ENCODE data around the gene MAP2.
"Not testable (repeated sequence)": the region's sequence is repeated elsewhere in the genome, so short reads cannot be mapped to it uniquely, and the experiment has no call there.

The MAP2 gene

DNA sequence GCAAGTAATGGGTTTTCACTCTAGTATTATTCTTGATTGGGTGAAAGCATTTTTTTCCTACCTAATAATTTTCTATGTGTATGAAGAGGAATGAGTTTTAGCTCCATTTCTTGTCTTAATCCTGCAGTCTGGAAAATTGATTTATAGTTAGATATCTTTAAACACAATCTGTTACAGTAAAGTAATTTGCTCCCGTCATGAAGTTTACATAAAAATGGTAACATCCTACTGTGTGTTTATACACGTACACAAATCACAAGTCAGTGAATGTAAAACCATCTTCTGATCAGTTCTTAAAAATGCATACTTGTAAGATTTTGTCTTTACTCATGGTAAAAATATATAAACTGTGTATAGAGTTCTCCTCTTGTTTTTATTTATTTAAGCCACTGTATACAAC is 51.1 kb downstream of the MAP2 start:
- no peak for TF ChIP-seq ZNF274 (IDR thresholded peaks at IDR 0.05; ENCODE audit: low read depth, low read length)
- no peak overlapping the region for H3K4me3 ChIP-seq (ENCODE audit: low read length)

GRCh38 chr2:209476367-209477208 is 52.7 kb downstream of the MAP2 start:
- TF ChIP-seq ZNF274 (IDR thresholded peaks at IDR 0.05; ENCODE audit: low read depth, low read length), result no peak
- no peak overlapping the region for H3K4me3 ChIP-seq (ENCODE audit: low read length)

DNA sequence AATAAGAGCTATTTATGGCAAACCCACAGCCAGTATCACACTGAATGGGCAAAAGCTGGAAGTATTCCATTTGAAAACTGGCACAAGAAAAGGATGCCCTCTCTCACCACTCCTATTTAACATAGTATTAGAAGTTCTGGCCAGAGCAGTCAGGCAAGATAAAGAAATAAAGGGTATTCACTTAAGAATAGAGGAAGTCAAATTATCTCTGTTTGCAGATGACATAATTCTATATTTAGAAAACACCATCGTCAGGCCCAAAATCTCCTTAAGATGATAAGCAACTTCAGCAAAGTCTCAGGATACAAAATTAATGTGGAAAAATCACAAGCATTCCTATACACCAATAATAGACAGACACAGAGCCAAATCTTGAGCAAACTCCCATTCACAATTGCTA is 68.4 kb downstream of the MAP2 start:
- not testable (repeated sequence) for H3K4me3 ChIP-seq (ENCODE audit: low read length)

DNA sequence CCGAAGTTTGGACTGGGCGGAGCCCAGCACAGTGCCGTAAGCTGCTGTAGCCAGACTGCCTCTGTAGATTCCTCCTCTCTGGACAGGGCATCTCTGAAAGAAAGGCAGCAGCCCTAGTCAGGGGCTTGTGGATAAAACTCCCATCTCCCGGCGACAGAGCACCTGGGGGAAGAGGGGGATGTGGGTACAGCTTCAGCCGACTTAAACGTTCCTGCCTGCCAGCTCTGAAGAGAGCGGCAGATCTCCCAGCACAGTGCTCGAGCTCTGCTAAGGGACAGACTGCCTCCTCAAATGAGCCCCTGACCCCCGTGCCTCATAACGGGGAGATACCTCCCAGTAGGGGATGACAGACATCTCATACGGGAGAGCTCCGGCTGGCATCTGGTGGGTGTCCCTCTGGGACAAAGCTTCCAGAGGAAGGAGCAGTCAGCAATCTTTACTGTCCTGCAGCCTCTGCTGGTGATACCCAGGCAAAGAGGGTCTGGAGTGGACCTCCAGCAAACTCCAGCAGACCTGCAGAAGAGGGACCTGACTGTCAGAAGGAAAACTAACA is 71.3 kb downstream of the MAP2 start:
- not testable (repeated sequence) for H3K4me3 ChIP-seq (ENCODE audit: low read length)

- H3K4me3 ChIP-seq (ENCODE audit: low read length), result no peak overlapping the region
- no peak for TF ChIP-seq ZNF274 (IDR thresholded peaks at IDR 0.05; ENCODE audit: low read depth, low read length)
These were observed 72.2 kb downstream of the MAP2 start for GRCh38 chr2:209495855-209496585.

GRCh38 chr2:209496586-209496982 is 72.7 kb downstream of the MAP2 start:
- no peak for TF ChIP-seq ZNF274 (IDR thresholded peaks at IDR 0.05; ENCODE audit: low read depth, low read length)
- no peak overlapping the region for H3K4me3 ChIP-seq (ENCODE audit: low read length)

- no peak for TF ChIP-seq ZNF274 (IDR thresholded peaks at IDR 0.05; ENCODE audit: low read depth, low read length)
- H3K4me3 ChIP-seq (ENCODE audit: low read length), result no peak overlapping the region
These were observed 74.8 kb downstream of the MAP2 start for GRCh38 chr2:209498614-209499013.

DNA sequence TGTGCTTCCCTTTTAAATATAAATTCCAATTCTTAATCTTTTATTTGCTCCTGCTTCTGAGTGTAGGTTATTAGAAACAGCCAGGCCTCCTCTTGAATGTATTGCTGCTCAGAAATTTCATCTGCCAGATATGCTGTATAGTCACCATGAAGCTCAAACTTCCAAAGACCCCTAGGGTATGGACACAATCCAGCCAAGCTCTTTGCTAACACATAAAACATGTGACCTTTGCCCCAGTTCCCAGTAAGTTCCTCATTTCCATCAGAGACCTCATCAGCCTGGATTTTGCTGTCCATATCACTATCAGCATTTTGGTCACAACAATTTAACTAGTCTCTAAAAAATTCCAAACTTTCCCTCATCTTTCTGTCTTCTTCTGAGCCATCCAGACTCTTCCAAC is 75.2 kb downstream of the MAP2 start:
- TF ChIP-seq ZNF274 (IDR thresholded peaks at IDR 0.05; ENCODE audit: low read depth, low read length), result no peak
- H3K4me3 ChIP-seq (ENCODE audit: low read length), result no peak overlapping the region

DNA sequence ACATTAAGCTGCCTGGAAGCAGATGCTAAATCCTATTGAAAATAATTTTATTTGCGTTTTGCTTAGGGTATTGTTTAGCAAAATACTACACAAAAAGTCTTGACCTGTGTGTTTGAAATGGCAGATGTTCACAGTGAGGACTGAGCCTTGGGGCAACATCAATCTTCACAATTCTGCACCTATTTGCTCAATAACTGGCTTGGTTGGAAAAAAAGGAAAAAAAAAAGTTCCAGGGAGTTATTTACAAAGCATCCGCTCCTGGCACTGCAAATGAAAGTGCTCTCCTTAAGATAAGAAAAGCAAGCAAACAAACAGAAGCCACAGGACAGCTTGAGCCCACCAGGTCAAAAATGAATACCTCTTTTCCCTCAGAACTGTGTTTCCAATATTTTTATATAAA is 77.7 kb downstream of the MAP2 start:
- TF ChIP-seq ZNF274 (IDR thresholded peaks at IDR 0.05; ENCODE audit: low read depth, low read length), result no peak

GRCh38 chr2:209505410-209505809 is 81.6 kb downstream of the MAP2 start:
- no peak overlapping the region for H3K4me3 ChIP-seq (ENCODE audit: low read length)
- no peak for TF ChIP-seq ZNF274 (IDR thresholded peaks at IDR 0.05; ENCODE audit: low read depth, low read length)

More for the DNA sequence above, 77.7 kb downstream of the MAP2 start:
- H3K4me3 ChIP-seq (ENCODE audit: low read length), result no peak overlapping the region

DNA sequence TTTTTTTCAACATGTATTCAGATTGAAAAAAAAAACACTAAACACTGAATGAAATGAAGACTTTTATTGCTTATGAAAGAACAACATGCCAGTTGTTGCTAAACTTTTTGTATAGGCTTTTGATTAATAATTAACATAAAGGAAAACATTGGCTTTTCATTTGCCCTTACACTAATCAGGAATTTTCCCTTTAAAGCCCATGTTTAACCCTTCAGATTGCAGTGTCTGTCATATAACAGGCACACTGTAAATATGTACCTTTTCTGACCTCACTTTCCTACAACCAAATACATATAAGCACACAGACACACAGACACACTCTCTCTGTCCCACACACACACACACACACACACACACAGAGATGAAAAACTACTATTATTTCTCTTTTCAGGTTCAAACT is 84.4 kb downstream of the MAP2 start:
- no peak for TF ChIP-seq ZNF274 (IDR thresholded peaks at IDR 0.05; ENCODE audit: low read depth, low read length)
- no peak overlapping the region for H3K4me3 ChIP-seq (ENCODE audit: low read length)

DNA sequence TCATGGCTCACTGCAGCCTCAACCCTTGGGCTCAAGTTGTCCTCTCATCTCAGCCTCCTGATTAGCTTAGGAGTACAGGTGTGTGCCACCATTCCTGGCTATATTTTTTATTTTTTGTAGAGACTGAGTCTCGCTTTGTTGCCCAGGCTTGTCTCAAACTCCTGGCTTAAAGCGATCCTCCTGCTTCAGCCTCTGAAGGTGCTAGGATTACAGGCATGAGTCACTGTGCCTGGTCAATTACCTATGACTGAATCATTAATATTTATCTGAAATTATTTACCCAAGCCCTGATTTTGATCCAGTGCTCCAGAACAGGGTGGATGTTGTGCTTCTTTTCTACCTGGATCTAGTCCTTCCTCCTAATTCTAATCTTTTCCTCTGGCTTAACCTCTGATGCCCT is 87.8 kb downstream of the MAP2 start:
- TF ChIP-seq ZNF274 (IDR thresholded peaks at IDR 0.05; ENCODE audit: low read depth, low read length), result no peak
- no peak overlapping the region for H3K4me3 ChIP-seq (ENCODE audit: low read length)

- no peak overlapping the region for H3K4me3 ChIP-seq (ENCODE audit: low read length)
- no peak for TF ChIP-seq ZNF274 (IDR thresholded peaks at IDR 0.05; ENCODE audit: low read depth, low read length)
These were observed 89.1 kb downstream of the MAP2 start for GRCh38 chr2:209512971-209513370.

- no peak for TF ChIP-seq ZNF274 (IDR thresholded peaks at IDR 0.05; ENCODE audit: low read depth, low read length)
- H3K4me3 ChIP-seq (ENCODE audit: low read length), result no peak overlapping the region
These were observed 93.6 kb downstream of the MAP2 start for GRCh38 chr2:209517436-209517835.

DNA sequence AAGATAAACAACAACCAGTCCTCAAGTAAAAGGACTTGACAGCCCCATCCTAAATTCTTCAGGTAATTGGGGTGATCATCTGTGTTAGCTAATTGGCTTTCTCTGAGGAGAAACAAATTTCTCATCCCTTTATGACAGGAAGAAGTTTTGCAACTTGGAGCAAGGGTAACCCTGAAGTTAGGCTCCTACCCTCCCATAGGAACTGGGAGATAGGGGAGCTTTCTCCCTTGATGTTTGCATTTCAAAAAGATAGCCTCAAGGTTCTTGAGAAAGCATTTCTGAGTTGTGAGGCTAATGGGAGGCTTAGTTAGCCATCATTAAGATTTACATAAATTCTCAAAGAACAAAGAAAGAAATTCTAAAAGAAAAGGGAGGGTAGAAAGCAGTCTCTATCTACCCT is 95.4 kb downstream of the MAP2 start:
- H3K4me3 ChIP-seq (ENCODE audit: low read length), result no peak overlapping the region
- TF ChIP-seq ZNF274 (IDR thresholded peaks at IDR 0.05; ENCODE audit: low read depth, low read length), result no peak
